NOMO-1 (cell line): Measurements from ENCODE around the gene LRRC47.
"Not testable (repeated sequence)": the region's sequence is repeated elsewhere in the genome, so short reads cannot be mapped to it uniquely, and the experiment has no call there.

Experiments used
- DNase-seq, 2 experiments: peaks; one replicate each; lab custom pipeline; 2025; ENCODE audit not compliant: unreplicated experiment in 2 of 2; lab: John Stamatoyannopoulos, UW

The LRRC47 gene

GRCh38 chr1:3749512-3749911, 46.8 kb downstream of the LRRC47 start:
- no peak for DNase-seq

DNA sequence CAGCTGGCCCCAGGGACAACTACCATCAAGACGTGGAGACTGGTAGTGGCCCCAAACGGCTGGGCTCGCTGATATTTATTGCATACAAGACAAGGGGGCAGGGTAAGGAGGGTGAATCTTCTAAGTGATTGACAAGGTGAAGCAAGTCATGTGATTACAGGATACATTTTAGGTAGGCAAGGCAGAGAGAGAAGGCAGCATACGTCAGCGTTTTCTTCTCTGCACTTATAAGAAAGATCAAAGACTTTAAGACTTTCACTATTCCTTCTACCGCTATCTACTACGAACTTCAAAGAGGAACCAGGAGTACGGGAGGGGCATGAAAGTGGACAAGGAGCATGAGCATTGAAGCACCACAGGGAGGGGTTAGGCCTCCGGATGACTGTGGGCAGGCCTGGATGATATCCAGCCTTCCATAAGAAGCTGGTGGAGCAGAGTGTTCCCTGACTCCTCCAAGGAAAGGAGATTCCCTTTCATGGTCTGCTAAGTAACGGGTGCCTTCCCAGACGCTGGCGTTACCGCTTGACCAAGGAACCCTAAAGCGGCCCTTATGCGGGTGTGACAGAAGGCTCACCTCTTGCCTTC, 47.9 kb downstream of the LRRC47 start:
- DNase-seq, result not testable (repeated sequence)

DNA sequence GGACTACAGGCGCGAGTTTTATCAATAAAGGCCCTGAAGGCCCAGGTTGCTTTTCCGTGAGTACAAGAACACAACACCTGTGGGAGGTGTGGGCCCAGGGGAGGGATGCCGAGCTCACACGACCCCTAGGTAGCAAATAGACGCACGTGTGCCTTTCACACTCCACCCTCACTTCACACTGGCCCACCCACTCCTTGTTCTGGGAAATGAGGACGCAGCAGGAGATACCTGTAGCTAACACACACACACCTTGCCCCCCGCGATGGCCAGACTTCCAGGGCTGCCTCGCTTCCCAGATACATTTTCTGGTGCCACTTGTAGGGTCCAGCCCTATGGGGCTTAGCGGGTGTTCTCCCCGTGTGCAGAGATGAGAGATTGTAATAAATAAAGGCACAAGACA, 48.4 kb downstream of the LRRC47 start:
- no peak for DNase-seq

GRCh38 chr1:3747522-3747848, 48.8 kb downstream of the LRRC47 start:
- DNase-seq, result no peak

DNA sequence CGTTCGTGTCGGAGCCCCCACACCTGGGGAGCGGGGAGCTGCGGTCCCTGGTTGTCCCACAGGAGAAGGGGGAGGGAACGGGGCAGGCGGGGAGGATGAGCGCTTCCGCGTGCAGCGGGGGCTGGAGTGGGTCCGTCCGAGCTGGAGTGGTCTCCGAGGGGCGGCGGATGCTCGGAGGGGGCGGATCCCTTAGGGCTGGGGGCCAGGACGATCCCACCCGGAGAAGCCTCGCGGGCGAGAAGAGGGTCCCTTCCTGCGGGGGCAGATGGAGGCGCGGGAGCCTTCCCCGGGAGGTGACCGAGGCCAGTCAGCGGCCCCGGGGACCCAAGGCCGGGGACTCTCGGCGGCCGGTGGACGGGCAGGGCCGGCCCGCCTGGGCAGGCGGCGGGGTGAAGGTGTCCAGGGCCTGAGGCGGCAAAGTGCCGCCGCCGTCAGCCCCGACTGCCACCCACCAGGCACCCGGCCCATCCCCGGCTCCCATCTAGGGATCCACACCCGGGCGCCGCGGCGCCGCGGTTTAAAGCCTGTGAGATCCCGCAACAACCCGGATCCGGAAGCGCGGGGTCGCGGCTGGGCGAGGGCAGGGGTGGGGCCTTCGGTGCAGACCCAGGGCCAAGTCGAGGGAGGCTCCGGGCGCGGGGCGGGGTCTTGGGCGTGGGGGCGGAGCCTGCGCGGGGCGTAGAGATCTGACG, 49.3 kb downstream of the LRRC47 start:
- peak; percentile 26 to 75 for DNase-seq

GRCh38 chr1:3746389-3746829, 49.9 kb downstream of the LRRC47 start:
- DNase-seq, result no peak

DNA sequence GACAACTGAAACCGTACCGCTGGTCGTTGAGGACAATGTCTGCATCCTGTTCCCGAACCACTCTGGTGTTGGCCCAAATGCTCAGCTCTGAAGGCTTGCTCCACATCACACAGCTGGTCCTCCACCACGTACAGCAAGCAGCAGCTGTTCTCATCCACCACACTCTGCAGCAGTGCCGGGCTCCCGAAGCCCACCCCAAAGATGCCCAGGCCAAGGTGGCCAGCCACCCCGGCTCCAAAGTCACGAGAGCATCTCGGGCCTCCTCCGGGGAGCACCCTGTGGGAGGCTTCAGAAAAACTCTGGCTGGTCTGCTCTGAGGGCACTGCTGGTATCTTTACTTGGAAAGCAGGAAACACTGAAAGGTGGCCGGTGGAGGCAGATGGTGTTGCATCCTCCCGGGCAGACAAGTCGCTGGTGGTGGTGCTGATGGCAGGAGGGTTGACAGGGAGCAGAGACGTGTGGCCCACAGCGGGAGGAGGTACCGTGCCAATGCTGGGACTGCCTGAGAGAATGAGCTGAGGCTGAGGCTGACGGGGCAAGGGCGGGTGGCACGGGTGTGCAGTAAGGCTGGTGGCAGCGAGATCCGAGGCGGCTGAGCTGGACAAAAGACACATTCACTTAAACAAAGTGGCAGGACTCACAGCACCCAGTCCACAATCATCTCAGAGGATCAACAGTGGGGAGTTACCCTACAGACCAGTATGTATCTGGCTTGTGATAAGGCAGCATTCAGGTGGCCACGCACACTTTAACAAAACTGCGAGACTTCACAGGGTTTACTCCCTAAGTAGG, 50.5 kb downstream of the LRRC47 start:
- DNase-seq, result no peak

GRCh38 chr1:3745071-3745470, 51.2 kb downstream of the LRRC47 start:
- no peak for DNase-seq

DNA sequence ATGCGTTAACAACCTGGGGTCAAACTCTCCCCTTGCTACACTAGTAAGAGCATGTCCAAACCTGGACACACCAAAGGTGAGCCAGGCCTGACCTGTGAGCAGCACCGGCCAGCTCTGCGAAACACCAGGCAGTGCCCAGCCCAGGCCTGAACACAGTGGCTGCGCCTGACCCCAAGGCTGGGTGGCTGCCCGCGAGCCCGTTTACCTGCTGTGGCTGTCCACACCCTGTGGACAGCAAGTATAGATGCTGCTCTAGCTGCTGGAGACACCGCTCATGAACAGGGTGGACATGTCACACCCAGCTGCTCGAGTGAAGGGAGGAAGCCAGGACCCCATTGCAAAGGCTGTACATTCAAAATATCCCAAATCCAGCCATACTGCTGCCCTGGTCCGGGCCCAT, 51.7 kb downstream of the LRRC47 start:
- DNase-seq, result no peak

DNA sequence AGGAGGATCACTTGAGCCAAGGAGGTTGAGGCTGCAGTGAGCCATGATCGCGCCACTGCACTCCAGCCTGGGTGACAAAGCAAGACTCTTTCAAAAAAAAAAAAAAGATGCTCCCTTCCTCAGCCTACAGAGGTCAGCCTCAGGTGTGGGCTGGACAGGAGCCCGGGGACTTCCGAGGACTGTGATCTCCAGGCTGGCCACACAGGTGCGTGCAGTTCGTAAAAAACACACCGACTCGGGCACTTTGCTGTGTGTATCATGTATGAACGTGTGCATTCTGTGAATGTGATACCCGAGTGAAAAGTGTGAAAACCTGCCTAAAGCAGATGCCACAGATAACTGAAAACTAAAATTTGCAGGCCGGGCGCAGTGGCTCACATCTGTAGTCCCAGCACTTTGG, 52.5 kb downstream of the LRRC47 start:
- no peak for DNase-seq

GRCh38 chr1:3743421-3743820, 52.9 kb downstream of the LRRC47 start:
- DNase-seq, result no peak

DNA sequence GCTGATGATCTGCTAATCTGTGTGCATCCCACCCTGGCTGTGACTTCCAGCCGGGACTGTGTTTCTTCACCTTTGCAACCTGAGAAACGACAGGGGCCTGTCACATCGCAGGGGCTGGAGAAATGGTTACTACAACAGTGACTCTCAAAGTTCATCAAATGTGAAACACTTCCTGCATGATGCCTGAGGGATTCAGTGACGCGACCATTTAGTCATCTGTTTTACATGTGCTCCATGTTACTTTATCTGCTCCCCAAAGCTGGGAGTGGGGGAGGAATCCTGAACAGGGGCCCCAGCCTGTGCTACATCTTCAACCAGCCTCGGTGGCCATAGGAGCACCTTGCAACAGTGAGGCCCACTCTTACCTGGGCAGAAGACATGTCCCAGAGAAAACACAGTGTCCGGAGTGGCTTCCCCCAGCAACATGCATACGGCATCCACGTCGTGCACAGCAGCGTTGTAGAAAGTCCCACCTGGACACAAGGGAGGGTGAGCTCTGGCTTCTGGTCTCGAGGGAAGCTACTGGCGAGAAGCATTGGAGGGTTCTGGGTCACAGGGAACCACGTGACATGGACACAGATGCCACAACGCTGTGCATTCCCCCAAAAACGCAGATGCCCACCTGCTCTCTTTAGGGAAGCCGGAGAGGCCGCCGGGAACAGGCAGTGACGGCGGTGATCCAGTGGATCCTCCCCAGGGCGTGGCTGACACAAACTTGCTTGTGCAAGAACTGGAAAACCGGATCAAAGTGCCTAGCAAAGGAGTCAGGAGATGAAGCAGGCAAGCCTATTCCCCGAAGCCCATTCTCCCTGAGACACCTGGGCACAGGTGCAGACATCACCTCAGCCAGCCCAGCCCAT, 53.6 kb downstream of the LRRC47 start:
- no peak for DNase-seq

GRCh38 chr1:3741566-3742438, 54.5 kb downstream of the LRRC47 start:
- DNase-seq, result no peak

GRCh38 chr1:3740752-3741151, 55.5 kb downstream of the LRRC47 start:
- DNase-seq, result no peak

GRCh38 chr1:3740042-3740441, 56.3 kb downstream of the LRRC47 start:
- no peak for DNase-seq

DNA sequence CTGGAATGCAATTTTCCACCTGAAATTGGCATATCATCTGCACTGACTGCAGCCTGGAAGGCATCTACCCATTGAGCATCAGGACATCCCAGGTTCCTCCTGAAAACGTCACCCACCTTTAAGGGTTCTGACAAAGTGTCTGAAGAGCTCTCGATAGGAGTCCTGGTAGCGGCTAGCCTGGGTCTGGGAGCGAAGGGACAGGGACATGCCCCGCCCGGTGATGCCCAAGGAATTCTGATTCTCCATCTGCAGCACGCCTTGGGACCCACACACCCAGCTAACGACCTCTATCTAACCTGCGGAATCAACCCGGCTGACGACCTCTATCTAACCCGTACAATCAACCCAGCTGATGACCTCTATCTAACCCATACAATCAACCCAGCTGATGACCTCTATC, 57.4 kb downstream of the LRRC47 start:
- DNase-seq, result no peak

GRCh38 chr1:3736708-3737107, 59.6 kb downstream of the LRRC47 start:
- no peak for DNase-seq

DNA sequence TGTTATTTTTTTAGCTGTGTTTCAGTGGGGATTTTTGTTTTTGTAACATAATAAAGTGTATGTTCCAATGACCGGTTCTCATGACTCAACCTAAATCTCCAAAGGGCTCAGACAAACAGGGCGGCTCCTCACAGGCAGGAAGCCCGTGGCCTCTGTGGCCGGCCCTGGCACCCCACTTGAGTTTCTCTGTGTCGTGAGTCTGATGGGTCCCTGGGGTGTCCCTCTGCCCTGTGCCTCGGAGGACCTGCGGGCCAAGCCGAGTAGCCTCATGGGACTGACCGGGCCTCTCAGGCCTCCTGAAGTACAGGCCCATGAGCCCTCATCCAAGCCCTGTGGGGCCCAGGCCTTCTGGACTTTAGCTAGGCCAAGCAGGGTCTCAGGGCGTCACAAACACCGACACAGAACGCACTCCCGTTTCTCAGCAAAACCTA, 60.2 kb downstream of the LRRC47 start:
- DNase-seq, result no peak

- DNase-seq, result no peak
Measured at GRCh38 chr1:3735688-3736087, 60.6 kb downstream of the LRRC47 start.

DNA sequence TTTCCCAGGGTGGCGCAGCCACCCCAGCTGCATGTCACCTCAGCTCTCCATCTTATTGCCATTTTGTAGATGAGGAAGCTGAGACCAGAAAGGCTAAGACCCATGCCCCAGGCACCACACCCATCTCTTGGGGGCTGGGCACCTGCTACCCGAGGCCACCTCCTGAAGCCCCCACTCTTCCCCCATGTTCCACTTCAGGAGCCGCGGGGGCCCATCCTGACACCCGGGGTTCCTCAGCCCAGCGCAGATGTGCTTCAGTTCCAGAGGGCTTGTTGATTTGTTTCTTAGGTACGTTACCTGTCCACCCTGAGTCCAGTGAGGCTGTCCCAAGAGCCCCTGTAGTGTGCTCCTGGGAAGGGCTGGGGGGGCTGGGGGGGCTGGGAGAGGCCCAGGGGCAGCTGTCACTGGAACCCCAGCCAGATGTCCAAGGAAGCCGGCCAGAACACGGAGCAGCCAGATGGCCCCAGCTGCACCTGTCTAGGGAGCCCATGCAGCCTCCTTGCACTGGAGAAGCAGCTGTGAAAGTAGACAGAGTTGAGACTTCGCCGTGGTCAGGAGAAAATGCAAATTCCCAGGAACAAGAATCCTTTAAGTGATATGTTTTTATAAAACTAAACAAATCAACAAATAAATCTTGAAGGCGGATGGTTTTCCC, 61.1 kb downstream of the LRRC47 start:
- DNase-seq, result no peak
